ENCODE data around the gene ARHGEF33. TPM values are rescaled to one million over a fixed set of nuclear protein-coding genes. Genes with fewer than 3 reads are reported as not detected.

ARHGEF33 gene
- total RNA-seq, 1 donor from 2014 or later = under 0.01 TPM

- DNase-seq (ENCODE audit: low read depth in 2 of 2) = peak; percentile 89 to 92
Observed at GRCh38 chr2:38959938-38960608, 70.4 kb downstream of the ARHGEF33 start.

- DNase-seq (ENCODE audit: low read depth in 2 of 2) = no peak
Observed at GRCh38 chr2:38960609-38961320, 71.1 kb downstream of the ARHGEF33 start.

- DNase-seq (ENCODE audit: low read depth in 2 of 2) = no peak
Observed at GRCh38 chr2:38966006-38966405, 76.3 kb downstream of the ARHGEF33 start.

- no peak for DNase-seq (ENCODE audit: low read depth in 2 of 2)
Observed at GRCh38 chr2:38966678-38967077, 77.0 kb downstream of the ARHGEF33 start.

GRCh38 chr2:38968021-38968420 is 78.3 kb downstream of the ARHGEF33 start:
- DNase-seq (ENCODE audit: low read depth in 2 of 2) = no peak

- DNase-seq (ENCODE audit: low read depth in 2 of 2) = no peak
Observed at GRCh38 chr2:38971377-38971776, 81.7 kb downstream of the ARHGEF33 start.

- no peak for DNase-seq (ENCODE audit: low read depth in 2 of 2)
Observed at GRCh38 chr2:38973266-38973665, 83.6 kb downstream of the ARHGEF33 start.

- DNase-seq (ENCODE audit: low read depth in 2 of 2) = no peak
Observed at GRCh38 chr2:38975042-38975441, 85.4 kb downstream of the ARHGEF33 start.

GRCh38 chr2:38977047-38977446 is 87.4 kb downstream of the ARHGEF33 start:
- DNase-seq (ENCODE audit: low read depth in 2 of 2) = no peak

GRCh38 chr2:38978296-38978903 is 88.7 kb downstream of the ARHGEF33 start:
- DNase-seq (ENCODE audit: low read depth in 2 of 2) = no peak

- DNase-seq (ENCODE audit: low read depth in 2 of 2) = no peak
Observed at GRCh38 chr2:38978908-38979307, 89.2 kb downstream of the ARHGEF33 start.

- no peak for DNase-seq (ENCODE audit: low read depth in 2 of 2)
Observed at GRCh38 chr2:38981003-38981669, 91.5 kb downstream of the ARHGEF33 start.

GRCh38 chr2:38981670-38982357 is 92.1 kb downstream of the ARHGEF33 start:
- no peak for DNase-seq (ENCODE audit: low read depth in 2 of 2)

GRCh38 chr2:38982498-38982897 is 92.8 kb downstream of the ARHGEF33 start:
- DNase-seq (ENCODE audit: low read depth in 2 of 2) = no peak

GRCh38 chr2:38988716-38989115 is 99.0 kb downstream of the ARHGEF33 start:
- DNase-seq (ENCODE audit: low read depth in 2 of 2) = no peak

GRCh38 chr2:38991899-38992298 is 102.2 kb downstream of the ARHGEF33 start:
- DNase-seq (ENCODE audit: low read depth in 2 of 2) = no peak

GRCh38 chr2:38997781-38998180 is 108.1 kb downstream of the ARHGEF33 start:
- peak; percentile 77 to 87 for DNase-seq (ENCODE audit: low read depth in 2 of 2)

- no peak for DNase-seq (ENCODE audit: low read depth in 2 of 2)
Observed at GRCh38 chr2:39000552-39000951, 110.9 kb downstream of the ARHGEF33 start.

GRCh38 chr2:39007875-39008504 is 118.3 kb downstream of the ARHGEF33 start:
- no peak for DNase-seq (ENCODE audit: low read depth in 2 of 2)

GRCh38 chr2:39008665-39009064 is 119.0 kb downstream of the ARHGEF33 start:
- DNase-seq (ENCODE audit: low read depth in 2 of 2) = peak; percentile 5 to 17

- DNase-seq (ENCODE audit: low read depth in 2 of 2) = no peak
Observed at GRCh38 chr2:39013871-39014270, 124.2 kb downstream of the ARHGEF33 start.
